Measurements from ENCODE around the gene TAS2R41.

The TAS2R41 gene, protein sequence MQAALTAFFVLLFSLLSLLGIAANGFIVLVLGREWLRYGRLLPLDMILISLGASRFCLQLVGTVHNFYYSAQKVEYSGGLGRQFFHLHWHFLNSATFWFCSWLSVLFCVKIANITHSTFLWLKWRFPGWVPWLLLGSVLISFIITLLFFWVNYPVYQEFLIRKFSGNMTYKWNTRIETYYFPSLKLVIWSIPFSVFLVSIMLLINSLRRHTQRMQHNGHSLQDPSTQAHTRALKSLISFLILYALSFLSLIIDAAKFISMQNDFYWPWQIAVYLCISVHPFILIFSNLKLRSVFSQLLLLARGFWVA

DNA sequence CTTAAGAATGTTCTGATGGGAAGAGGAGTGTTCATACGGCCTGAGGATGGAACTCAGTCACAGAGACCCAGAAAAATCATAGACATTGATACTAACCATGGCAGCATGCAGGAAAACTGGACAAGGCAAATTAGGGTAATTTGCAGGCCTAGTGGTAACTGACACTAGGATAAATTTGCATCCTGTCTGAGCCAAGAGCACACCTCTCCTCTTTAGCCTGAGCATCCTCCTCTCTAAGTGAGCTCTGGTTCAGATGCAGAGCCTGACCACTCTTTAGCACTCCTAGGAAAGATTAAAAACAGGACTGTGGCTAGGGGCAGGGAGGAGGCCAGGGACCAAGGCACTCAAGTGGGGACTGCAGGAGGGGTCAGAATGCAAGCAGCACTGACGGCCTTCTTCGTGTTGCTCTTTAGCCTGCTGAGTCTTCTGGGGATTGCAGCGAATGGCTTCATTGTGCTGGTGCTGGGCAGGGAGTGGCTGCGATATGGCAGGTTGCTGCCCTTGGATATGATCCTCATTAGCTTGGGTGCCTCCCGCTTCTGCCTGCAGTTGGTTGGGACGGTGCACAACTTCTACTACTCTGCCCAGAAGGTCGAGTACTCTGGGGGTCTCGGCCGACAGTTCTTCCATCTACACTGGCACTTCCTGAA, at the start of gene TAS2R41:
TAS2R41 (plus strand) TSS at position 373 of the 650 bp plus-strand sequence; CDS start at position 373, 0 bp downstream.
- no peak for DNase-seq

DNA sequence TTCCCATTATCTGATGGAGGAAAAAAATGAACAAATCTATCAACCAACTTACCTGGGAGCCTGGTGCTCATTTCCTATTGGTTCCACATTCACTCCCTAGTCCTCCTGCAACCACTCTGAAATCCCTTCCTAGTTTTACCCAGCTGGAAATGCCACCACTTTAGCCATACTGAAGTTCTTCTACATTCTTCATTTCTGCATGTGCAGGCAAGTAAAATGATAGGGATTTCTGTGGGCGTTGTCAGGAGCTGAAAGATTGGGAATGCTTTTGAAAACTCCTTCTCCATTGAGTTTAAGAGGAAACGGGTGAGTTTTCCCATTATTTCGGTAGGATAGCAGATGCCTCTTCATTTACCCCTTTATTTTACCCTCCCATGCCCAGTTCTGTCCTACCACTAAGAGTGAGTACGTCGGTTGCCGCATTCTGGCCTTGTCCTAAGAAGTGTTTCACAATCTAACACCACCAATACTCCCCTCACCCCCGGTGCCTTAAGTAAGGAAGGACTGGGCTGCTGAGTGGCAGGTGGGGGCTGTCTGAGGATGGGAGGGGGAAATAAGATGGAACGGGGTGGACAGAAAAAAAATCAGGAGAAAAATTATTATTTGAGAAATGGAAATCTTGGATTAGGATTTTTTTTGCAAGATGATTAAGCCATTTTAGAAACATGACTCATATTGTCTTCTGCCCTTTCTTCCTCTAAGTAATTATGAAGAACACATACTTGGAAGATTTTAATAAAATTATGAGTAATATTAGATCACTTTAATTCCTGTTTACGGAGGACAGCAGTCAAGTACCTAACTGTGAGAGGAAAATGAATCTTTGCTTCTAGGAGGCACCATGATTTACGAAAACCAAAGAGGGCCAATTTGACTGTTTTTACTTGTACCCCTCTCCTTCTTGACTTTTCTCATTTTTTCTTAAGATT, 47.6 kb upstream of the TAS2R41 start:
- no peak for DNase-seq

DNA sequence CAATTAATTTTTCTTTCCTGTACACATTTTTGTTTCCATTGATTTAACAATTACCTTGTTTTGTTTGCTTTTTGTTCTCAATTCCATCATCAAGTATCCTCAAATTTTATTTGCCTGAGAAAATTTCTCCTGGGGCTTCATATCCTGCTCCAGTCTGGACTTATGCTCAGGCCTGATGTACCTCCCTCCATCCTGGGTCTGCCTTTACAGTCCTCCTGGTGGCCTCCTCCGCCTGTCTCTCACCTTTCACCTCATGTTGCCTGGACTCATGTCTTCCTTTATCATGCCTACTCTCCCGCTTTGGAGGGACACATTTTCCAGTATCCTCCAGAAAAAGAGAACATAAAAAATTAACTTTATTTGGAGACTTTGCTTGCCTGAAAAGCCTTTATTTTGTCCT, 46.6 kb upstream of the TAS2R41 start:
- no peak for DNase-seq

DNA sequence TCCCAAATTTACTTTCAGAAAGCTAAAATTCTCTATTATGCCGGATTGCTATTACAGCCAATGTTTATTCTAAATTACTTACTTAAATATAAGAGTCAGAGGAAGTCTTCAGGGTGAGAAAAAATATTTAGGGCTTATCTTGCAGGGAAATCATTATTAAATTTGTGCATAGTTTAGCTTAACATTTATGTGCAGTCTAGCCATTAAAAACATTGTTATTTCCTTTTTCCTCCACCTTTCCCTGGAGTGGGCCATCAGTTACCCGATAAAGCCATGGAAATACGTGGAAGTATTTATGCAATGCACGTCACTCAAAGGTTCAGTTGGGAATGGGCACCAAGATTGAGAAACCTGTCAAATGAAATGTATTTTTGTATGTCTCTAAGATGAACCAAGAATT, 43.9 kb upstream of the TAS2R41 start:
- no peak for DNase-seq

DNA sequence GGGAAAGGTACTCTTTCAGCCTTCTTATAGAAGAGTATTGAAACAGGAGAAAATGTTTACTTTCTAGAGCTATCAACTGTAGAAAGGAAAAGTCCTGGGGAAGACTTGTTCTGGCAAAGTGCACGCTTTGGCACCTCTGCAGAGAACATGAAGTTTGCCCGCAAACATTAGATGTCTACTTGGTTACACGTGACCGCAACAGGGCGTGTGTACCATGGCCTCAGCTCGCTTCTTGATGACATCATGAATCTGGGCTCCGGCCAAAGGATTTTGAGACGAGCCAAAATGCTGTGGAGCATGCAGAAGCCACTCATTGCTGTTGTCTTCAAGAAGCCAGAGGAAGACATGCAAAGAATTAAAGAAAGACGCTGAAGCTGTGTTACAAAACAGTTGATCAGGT, 43.0 kb upstream of the TAS2R41 start:
- DNase-seq: no peak

DNA sequence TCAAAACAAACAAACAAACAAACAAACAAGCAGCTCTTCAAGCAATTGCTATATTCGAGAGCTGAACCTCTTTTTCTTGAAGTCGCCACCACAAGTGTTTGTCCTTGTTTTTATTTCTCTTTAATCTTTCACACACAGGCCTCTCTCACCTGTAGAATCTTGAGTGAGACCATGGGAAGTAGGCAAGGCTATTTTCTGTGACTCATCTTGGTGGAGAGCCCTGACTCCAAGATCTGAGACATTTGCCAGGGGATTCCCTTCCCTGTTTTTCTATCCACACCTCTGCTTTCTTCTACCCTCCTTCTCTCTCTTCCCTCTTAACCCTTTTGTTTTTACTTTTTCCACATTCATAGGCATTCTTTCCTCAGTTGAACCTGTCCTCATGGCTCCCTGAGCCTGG, 42.4 kb upstream of the TAS2R41 start:
- DNase-seq: no peak

DNA sequence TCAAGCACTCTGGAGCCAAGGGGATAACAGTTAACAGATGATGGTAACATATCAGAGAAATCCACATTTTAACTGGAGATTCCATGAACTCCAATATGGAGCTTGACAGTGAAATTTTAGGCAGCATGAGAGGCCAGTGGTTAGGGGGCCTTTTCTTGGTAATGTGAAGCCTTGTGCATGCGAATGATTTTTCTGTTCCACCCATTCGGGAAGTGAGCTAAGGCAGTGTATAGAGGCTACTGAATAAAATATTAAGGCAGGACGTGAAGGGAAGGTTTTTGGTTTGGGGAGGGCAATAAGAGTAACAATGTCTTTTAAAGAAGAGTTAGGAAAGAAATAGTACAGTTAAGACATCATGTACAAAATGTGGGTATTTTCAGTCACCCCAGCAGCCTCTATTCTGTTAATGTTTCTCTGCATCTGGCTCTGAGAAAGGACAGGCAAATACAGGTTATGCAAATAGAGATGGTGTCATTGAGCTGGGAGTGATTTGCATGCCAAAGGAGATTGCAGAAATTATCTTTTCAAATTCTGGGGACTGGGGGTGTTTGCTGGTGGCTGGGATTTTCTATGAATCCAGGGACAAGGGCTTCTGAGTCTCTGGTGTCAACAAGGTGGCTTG, 41.2 kb upstream of the TAS2R41 start:
- DNase-seq: no peak

DNA sequence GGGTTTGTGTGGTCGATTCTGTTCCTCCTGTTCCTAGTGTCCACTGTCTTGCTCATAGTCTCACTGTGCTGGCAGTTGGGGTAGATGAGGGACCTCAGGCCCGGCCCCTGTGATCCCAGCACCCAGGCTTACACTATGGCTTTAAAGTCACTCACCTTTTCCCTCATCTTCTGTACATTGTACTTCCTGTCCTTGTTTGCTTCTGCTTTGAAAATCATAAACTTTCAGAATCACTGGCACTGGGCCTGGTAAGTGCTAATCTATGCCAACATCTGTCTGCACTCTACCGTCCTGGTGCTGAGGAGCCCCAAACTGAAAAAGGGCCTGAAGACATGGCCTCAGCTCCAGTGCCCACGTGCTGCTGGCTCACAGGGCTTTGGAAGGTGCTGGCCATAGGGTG, 40.1 kb upstream of the TAS2R41 start:
- DNase-seq: no peak

DNA sequence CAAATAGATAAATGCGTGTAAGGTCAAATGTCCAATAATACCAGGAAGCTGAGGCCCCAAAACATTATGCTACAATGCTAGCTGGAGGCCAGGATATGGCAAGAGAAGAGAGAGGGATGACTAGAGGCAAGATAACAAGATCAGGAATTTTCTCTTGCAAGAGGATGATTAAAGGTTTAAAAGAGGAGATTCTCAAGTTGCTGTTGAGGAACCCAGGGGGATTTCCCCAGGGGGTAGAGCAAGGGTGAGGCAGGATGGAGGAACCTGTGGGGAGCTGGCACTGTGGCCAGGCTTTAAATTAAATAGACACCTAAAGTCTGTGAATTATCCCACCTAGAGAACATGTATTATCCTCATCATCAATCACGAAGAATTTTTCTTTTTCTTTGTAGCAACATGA, 37.8 kb upstream of the TAS2R41 start:
- no peak for DNase-seq

DNA sequence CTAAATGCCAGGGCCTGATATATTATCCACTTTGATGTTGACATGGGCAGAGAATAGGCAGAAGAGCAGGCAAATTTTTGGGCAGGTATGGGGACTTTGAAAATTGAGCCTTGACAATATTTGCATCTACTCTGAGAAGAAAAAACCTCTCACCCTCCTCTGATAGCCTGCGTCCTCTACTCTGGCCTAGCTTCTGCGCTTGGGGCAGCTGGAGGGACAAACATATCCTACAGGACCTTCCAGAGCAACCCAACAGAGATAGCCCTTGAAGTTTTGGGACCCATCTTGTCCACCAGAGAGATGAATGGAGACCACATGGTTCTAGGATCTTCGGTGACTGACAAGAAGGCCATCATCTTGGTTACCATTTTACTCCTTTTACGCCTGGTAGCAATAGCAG, 34.5 kb upstream of the TAS2R41 start, which contains the start of gene TAS2R60:
TAS2R60 (plus strand) TSS at position 301 of the 400 bp plus-strand sequence; CDS start at position 301, 0 bp downstream.
- no peak for DNase-seq

DNA sequence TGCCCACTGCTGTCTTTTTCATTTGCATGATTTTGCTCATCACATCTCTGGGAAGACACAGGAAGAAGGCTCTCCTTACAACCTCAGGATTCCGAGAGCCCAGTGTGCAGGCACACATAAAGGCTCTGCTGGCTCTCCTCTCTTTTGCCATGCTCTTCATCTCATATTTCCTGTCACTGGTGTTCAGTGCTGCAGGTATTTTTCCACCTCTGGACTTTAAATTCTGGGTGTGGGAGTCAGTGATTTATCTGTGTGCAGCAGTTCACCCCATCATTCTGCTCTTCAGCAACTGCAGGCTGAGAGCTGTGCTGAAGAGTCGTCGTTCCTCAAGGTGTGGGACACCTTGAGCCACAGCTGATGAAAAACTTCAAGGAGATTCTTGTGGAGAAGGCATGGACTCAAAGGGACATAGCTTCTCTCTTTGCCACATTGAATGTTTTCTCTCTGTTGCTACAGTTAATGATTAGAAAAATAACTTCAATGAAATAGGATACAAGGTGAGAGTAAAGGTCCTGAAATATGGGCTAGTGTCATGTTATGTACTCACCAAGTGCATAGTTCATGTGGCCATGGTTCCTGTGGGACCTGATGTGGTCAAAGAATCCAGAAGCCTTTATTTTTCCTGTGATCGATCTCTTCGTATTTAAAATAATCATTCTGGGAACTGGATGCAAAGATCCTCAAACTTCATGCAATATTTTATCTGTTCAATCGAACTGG, 33.5 kb upstream of the TAS2R41 start:
- DNase-seq: no peak

DNA sequence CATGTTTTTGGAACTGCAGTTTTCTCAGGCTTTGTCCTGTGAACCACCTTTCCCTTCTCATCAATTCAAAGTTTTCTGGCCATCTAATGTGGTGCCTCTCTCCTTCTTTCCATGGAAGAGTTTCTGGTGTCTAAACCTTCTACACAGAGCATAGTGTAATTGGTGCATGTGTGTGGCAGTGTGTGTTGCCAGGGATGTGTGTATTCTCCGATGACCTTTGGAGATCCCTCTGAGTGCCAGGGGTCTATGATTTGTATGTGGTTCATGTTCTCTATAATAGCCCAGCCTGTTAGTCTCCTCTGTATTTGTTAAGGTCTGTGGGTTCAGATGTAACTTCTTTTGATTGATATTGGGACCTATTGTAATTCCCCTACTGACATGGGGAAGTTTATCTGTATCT, 32.9 kb upstream of the TAS2R41 start:
- DNase-seq: no peak

DNA sequence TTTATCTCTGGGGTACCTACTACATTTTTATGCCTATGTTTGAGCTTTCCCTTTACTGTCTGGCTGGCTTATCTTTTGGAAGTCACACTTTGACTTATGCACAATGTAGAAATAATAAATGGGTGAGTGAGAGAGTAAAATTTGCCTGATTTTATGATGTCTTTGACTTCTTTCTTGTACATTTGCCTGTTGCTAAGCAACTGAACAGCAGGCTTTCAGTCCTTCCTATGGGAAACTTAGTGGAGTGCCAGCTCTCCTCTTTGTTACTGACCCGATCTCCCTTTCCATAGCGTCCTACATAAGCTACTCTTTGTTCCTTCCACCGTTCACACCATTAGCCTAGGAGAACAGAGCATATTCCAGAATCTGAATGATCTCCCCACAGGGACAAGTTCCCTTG, 30.2 kb upstream of the TAS2R41 start:
- DNase-seq: no peak

DNA sequence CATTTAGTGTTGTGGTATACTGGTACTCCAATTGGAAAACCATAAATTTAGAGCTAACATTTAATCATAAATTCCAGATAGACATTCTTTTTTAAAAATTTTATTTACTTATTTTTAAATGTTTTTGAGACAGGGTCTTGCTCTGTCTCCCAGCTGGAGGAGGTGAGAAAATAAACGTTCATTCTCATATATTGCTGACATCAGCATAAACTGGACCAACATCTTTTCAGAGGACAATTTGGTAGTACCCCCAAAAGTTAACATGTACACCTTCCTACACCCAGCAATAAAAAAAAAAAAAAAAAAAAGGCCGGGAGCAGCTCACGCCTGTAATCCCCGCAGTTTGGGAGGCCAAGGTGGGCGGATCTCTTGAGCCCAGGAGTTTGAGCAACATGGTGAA, 29.2 kb upstream of the TAS2R41 start:
- no peak for DNase-seq

DNA sequence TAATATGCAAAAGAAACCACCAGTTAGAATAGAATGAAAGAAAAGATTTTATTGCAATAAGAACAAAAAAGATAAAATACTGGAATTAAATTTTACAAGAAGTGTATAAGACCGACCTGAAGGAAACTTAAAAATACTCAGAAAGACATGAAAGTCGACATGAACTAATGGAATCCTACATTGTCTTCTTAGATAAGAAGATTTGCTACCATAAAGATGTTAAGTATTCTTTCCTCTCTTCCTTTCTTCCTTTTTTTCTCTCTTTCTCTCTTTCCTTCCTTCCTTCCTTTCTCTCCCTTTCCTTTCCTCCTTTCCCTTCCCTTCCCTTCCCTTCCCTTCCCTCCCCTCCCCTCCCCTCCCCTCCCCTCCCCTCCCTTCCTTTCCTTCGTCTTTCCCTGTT, 27.9 kb upstream of the TAS2R41 start:
- no peak for DNase-seq

DNA sequence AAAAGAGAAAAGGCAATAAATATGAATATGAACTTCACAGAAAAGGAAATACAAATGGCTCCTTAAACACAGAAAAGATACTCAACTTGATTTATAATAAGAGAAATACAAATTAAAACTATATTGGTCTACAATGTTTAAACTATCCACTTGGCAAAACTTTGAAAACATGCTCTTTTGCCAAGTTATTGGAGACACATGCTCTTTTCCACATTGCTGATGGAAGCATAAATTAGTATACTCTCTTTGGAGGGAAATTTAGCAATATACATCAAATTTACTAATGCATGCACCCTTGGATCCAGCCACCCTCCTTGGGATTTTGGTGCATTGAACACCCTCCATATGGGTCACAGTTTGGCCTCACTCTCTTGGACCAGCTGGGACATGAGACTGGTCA, 26.6 kb upstream of the TAS2R41 start:
- no peak for DNase-seq

DNA sequence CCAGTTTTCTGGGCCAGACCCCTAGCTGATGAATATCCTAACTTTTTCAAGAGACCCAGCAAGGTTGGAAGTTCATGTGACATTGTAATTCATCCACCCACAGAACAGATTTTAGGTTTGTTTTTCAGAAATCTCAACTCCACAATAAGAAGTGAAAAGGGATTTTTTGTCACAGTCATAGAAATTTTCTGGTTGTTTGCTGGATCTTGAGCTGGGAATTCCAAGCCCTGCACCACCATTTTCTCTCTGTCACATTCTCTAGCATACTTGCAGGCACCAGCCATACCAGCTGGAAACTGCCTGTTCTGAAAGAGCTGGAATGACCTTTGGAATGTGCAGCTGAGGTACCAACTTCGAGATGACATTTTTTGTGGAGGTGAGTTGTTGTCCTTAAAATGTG, 25.9 kb upstream of the TAS2R41 start:
- no peak for DNase-seq

DNA sequence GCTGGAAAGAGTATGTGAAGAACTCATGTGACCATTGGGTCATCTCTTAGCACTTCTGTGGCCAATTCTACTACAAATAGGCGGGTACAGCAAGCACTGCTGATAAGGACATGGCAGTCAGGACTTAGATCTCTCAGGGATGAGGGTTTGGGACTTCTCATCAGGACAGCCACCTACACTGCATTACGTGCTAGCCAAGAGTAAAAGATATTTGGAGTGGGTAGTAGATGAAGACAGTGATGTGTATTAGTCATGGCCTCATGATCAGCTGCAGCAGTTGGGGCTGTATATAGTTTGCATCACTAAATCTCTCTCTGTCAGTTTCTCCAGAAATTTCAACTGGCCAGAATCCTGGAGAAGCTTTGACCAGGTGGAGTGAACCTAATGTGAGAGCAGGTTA, 25.2 kb upstream of the TAS2R41 start:
- DNase-seq: no peak

DNA sequence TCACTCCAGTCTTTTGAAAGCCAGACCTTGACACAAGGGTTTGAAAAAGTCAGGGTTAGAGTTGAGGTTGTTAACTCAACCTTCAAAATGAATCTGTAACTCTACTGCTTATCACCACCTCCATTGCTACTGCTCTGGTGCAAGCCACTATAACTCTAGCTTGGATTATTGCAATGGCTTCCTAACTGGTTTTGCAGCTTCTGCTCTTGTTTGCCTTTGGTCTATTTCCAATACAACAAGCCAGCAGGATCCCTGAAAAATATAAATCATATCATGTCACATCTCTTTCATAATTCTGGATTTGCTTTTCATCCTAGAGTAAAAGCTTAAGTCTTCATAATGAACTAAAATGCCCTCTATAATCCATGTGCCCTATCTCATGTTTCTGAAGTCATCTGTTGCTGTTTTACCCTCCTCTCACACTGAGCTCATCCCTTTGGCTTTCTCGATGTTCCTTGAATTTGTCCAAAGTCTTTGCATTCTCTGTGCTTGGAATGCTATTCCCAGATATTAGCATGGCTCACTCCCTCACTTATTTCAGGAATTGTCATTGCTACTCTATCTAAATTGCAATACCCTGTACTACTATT, 23.5 kb upstream of the TAS2R41 start:
- DNase-seq: no peak

DNA sequence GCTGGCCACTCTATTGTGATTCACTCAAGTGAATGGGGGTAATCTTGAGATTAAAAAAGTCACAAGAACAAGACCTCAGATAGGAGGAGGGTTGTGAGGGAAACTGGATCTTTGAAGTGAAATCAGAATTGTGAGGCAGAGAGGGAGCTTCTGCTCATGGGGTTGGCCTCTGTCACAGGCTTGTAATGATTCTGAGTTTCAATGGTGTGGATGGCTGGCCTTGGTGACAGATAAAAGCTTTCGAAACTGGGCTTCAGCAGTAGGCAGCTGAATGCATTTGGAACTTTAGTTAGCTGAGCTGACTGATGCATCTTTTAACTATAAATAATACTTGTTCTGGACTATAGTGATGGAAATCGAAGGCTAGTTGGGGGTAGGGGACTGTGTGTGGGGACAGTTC, 22.2 kb upstream of the TAS2R41 start:
- DNase-seq: no peak

DNA sequence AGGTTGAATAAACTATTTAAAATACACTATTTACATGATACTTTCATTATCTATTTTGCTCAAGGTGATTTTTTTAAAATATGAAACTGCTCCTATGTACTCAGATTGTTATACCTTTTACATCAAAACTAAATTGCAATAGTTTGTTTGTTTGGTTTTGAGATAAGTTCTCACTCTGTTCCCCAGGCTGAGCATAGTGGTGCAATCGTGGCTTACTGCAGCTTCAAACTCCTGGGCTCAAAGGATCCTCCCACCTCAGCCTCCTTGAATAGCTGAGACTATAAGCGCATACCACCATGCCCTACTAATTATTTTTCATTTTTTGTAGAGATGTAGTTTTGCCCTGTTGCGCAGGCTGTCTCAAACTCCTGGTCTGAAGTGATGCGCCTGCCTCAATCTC, 21.7 kb upstream of the TAS2R41 start:
- DNase-seq: no peak

Data from NCI-H1092 (cell line).